NCI-H2196 treated with DMSO at 0.1 percent for 48 hours (cell line): ENCODE measurements around the gene TMEM52.
A peak's percentile ranks its signal among the peaks of the same experiment; 100 is the strongest.
"Not testable (repeated sequence)": the region's sequence is repeated elsewhere in the genome, so short reads cannot be mapped to it uniquely, and the experiment has no call there.

Source experiments
- DNase-seq: peaks from one replicate; lab custom pipeline; 2025; ENCODE audit not compliant: unreplicated experiment; lab: John Stamatoyannopoulos, UW

The TMEM52 gene

GRCh38 chr1:1947493-1947892 lies 28.4 kb upstream of the TMEM52 start:
- peak; percentile 94 for DNase-seq

DNA sequence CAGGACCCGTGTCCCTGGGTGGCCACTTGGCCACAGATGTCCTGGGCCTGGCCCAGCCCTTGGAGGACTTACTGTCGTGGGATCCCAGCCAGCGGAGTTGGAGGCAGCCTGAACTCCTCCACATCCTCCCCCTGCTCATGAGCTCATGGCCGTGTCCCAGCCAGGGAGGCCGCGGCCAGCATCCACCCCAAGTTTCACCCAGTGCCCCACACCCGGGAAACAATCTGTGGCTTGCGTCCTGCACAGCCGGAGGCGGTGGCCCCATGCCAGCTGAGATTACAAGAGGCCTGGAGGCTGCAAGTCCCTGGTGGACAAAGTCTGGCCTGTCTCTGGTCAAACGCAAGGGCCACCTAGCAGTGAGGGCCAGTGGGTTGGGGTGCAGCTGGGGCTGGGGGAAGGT lies 27.5 kb upstream of the TMEM52 start:
- DNase-seq = no peak

GRCh38 chr1:1945782-1946393 lies 26.8 kb upstream of the TMEM52 start:
- no peak for DNase-seq

GRCh38 chr1:1943834-1944570 lies 24.9 kb upstream of the TMEM52 start:
- DNase-seq = peak; percentile 7

- no peak for DNase-seq
Observed at GRCh38 chr1:1942753-1943656, 23.9 kb upstream of the TMEM52 start.

GRCh38 chr1:1941868-1942752 lies 23.0 kb upstream of the TMEM52 start:
- no peak for DNase-seq

- no peak for DNase-seq
Observed at GRCh38 chr1:1941211-1941841, 22.2 kb upstream of the TMEM52 start.

DNA sequence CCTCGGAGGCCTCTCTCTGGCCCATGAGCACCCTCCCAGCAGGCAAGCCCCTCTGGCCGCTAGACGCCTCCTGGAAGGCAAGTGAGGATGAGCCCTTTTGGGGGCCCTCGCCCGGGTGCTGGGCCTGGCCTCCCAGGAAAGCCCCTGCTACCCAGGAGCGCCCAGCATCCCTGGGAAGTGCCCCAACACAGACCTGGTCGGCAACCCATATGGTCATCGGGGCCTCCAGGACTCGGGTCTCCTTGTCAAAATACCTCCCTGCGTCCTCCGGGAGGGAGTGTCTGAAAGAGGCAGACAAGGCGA lies 21.0 kb upstream of the TMEM52 start:
- no peak for DNase-seq

GRCh38 chr1:1939296-1940122 lies 20.4 kb upstream of the TMEM52 start:
- no peak for DNase-seq

- no peak for DNase-seq
Observed at GRCh38 chr1:1938613-1939295, 19.7 kb upstream of the TMEM52 start.

DNA sequence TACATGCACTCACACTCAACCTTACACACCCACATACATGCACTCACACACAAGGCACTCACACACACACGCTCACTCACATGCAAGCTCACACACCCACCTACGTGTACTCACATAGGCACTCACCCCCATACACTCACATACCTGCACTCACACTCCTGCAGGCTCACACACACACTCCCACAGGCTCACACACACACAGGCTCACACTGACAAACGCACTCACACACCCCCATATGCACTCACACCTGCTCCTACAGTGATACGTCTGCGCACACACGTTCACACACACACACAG lies 19.1 kb upstream of the TMEM52 start:
- DNase-seq = no peak

- DNase-seq = no peak
Observed at GRCh38 chr1:1937549-1938275, 18.6 kb upstream of the TMEM52 start.

- DNase-seq = no peak
Observed at GRCh38 chr1:1937061-1937460, 18.0 kb upstream of the TMEM52 start.

GRCh38 chr1:1934848-1935247 lies 15.8 kb upstream of the TMEM52 start:
- DNase-seq = not testable (repeated sequence)

DNA sequence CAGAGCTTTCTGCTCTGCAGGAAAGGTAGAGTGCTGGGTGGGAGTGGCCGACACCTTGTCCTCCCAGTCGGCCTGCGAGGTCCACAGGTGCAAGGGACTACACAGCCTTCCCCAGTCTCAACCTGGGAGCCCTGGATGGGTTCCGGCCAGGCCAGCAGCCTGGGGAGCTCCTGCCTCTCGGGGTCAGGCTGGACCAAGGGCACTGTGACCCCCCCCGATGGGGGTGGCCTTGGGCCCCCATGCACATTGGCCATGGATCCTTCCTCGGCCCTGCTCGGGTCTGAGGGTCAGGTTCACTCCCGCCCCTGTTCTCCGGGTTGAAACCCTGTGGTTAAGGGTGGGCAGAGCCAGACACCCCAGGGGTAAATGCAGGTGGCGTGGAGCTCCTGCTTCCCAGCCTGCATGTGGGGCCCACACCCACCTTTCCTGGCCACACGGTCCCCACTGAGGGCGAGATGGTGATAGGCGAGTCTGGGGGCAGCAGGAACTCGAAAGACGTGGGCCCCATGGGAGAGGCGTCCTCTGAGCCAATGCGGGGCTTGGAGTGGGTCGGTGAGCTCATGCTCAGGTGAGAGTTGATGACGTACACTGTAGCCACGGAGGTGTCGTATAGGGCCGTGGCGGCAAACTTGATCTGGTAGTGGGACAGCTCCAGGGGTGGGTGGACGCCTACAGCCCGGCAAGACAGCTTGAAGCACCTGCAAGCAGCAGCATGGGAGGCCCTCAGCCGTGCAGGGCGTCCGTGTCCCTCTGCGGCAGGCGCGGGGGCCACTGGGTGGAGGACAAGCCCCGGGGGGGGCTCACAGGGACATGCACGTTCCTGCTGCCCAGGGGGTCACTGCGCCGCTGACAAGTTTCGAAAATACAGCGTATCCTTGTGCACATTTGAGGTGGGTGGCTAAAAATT lies 10.8 kb upstream of the TMEM52 start:
- no peak for DNase-seq

DNA sequence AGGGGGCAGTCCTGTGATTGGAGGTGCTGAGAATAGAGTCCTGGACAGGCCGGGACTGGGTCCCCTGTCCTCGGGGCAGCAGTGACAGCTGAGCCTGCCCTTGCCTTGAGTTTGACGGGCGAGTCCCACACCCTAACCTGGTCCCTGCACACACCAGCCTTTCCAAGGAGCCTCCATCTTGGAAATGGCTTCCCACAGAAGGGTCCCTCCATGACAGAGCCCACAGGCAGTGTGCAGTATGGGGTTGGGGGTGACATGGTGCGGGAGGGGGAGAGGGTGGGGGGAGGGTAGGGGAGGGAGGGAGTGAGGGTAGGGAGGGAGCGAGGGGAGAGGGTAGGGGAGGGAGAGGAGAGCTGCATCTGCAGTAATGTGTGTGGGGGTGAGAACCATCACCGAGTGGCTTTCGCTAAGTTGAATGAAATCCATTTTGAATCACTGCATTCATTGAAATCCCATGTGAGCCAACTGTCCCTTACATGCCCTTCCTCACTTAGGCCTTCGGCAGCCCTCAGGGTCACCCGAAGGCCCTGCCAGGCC lies 10.1 kb upstream of the TMEM52 start:
- no peak for DNase-seq
